A549 treated with Hydrocortisone at 1 μM for 4 hours (cell line): ENCODE measurements around the gene PHF23. TPM values are rescaled to one million over a fixed set of nuclear protein-coding genes. Genes with fewer than 3 reads are reported as not detected.

Experiments used
- total RNA-seq: library from RNA; stranded (reverse); fragments of 200-300 nt; extraction: Qiagen RNA extraction; gene quantifications from 5 replicates; pipeline ENCODE4 v1.2.3, GENCODE V29; 2022

Gene PHF23
- total RNA-seq, result 89.8 to 111 TPM (median 96.3 TPM) in 5 replicates

GRCh38 chr17:7239091-7240027 lies at the start of gene PHF23:
PHF23 (minus strand) TSS chr17:7239457; CDS start chr17:7239279, 178 bp downstream.

GRCh38 chr17:7281074-7281952 lies 42.1 kb upstream of the PHF23 start, which contains the start of gene SLC2A4:
SLC2A4 (plus strand) TSS chr17:7281718; CDS start chr17:7281935, 217 bp downstream.

GRCh38 chr17:7262192-7262934 lies 23.1 kb upstream of the PHF23 start, which contains the start of gene CLDN7:
CLDN7 (minus strand) TSS chr17:7262478; CDS start chr17:7262043, 435 bp downstream.

GRCh38 chr17:7252176-7253043 lies 13.2 kb upstream of the PHF23 start, which contains the start of gene ELP5:
ELP5 (plus strand) TSS chr17:7252215; CDS start chr17:7252551, 336 bp downstream.

GRCh38 chr17:7251661-7252175 lies 12.5 kb upstream of the PHF23 start, which contains the start of gene CTDNEP1:
CTDNEP1 (minus strand) TSS chr17:7251734; CDS start chr17:7251296, 438 bp downstream.

GRCh38 chr17:7241783-7242716 lies 2.8 kb upstream of the PHF23 start, which contains the start of gene GABARAP:
GABARAP (minus strand) TSS chr17:7242449; CDS start chr17:7242330, 119 bp downstream.

GRCh38 chr17:7234083-7234951 lies 4.9 kb downstream of the PHF23 start, which contains the start of gene DVL2:
DVL2 (minus strand) TSS chr17:7234517; CDS start chr17:7234262, 255 bp downstream.

GRCh38 chr17:7219812-7220592 lies 19.3 kb downstream of the PHF23 start, which contains the start of the genes ACADVL and DLG4:
ACADVL (plus strand) TSS chr17:7219938; CDS start chr17:7219985, 47 bp downstream.
DLG4 (minus strand) TSS chr17:7219836.

Other genes starting within 250 kb of the PHF23 start
- gene ALOX12, start 243.4 kb downstream of the PHF23 start, total RNA-seq, result not detected in 5 replicates
- 435 to 504 TPM (median 443 TPM) in 5 replicates for gene RNASEK, start 226.8 kb downstream of the PHF23 start, total RNA-seq
- not detected in 5 replicates for gene BCL6B, start 216.4 kb downstream of the PHF23 start, total RNA-seq
- gene SLC16A13, start 203.4 kb downstream of the PHF23 start, total RNA-seq, result 6.5 to 9.3 TPM (median 8.9 TPM) in 5 replicates
- gene SLC16A11, start 195.4 kb downstream of the PHF23 start, total RNA-seq, result not detected in 5 replicates
- not detected in 5 replicates for gene CLEC10A, start 159.2 kb downstream of the PHF23 start, total RNA-seq
- 0.12 to 0.16 TPM in 2 of 5 replicates, not detected in the others for gene ASGR2, start 124.6 kb downstream of the PHF23 start, total RNA-seq
- 0.70 to 1.4 TPM (median 0.89 TPM) in 5 replicates for gene ASGR1, start 60.1 kb downstream of the PHF23 start, total RNA-seq
- gene DLG4, start 19.6 kb downstream of the PHF23 start, total RNA-seq, result 5.7 to 7.8 TPM (median 6.6 TPM) in 5 replicates
- 322 to 414 TPM (median 394 TPM) in 5 replicates for gene ACADVL, start 19.5 kb downstream of the PHF23 start, total RNA-seq
- gene DVL2, start 4.9 kb downstream of the PHF23 start, total RNA-seq, result 37.0 to 41.9 TPM (median 40.1 TPM) in 5 replicates
- gene GABARAP, start 3.0 kb upstream of the PHF23 start, total RNA-seq, result 685 to 777 TPM (median 698 TPM) in 5 replicates
- 222 to 242 TPM (median 228 TPM) in 5 replicates for gene CTDNEP1, start 12.3 kb upstream of the PHF23 start, total RNA-seq
- 125 to 155 TPM (median 140 TPM) in 5 replicates for gene ELP5, start 12.8 kb upstream of the PHF23 start, total RNA-seq
- gene CLDN7, start 23.0 kb upstream of the PHF23 start, total RNA-seq, result 2.2 to 3.7 TPM (median 2.6 TPM) in 5 replicates
- gene SLC2A4, start 42.3 kb upstream of the PHF23 start, total RNA-seq, result 0.39 to 0.59 TPM (median 0.50 TPM) in 5 replicates
- 0.43 to 0.55 TPM (median 0.44 TPM) in 5 replicates for gene YBX2, start 55.2 kb upstream of the PHF23 start, total RNA-seq
- gene EIF5A, start 68.2 kb upstream of the PHF23 start, total RNA-seq, result 1,618 to 1,808 TPM (median 1,704 TPM) in 5 replicates
- gene GPS2, start 75.9 kb upstream of the PHF23 start, total RNA-seq, result 73.9 to 101 TPM (median 95.3 TPM) in 5 replicates
- 26.4 to 30.2 TPM (median 28.4 TPM) in 5 replicates for gene NEURL4, start 89.9 kb upstream of the PHF23 start, total RNA-seq
- 1.2 to 3.9 TPM (median 3.1 TPM) in 5 replicates for gene ACAP1, start 97.1 kb upstream of the PHF23 start, total RNA-seq
- 10.5 to 13.8 TPM (median 12.9 TPM) in 5 replicates for gene KCTD11, start 112.7 kb upstream of the PHF23 start, total RNA-seq
- gene TMEM95, start 115.7 kb upstream of the PHF23 start, total RNA-seq, result not detected in 5 replicates
- gene TNK1, start 141.6 kb upstream of the PHF23 start, total RNA-seq, result 1.4 to 2.1 TPM (median 1.7 TPM) in 5 replicates
- 38.8 to 44.7 TPM (median 42.7 TPM) in 5 replicates for gene PLSCR3, start 155.1 kb upstream of the PHF23 start, total RNA-seq
- gene TMEM256, start 164.6 kb upstream of the PHF23 start, total RNA-seq, result 171 to 224 TPM (median 215 TPM) in 5 replicates
- gene NLGN2, start 168.4 kb upstream of the PHF23 start, total RNA-seq, result 12.7 to 19.0 TPM (median 15.5 TPM) in 5 replicates
- 0.08 to 0.13 TPM in 2 of 5 replicates, not detected in the others for gene SPEM1, start 180.9 kb upstream of the PHF23 start, total RNA-seq
- gene SPEM2, start 186.2 kb upstream of the PHF23 start, total RNA-seq, result not detected in 5 replicates
- 0.02 to 0.03 TPM in 2 of 5 replicates, not detected in the others for gene SPEM3, start 189.4 kb upstream of the PHF23 start, total RNA-seq
- gene TMEM102, start 196.0 kb upstream of the PHF23 start, total RNA-seq, result 10.1 to 14.8 TPM (median 13.3 TPM) in 5 replicates
- gene FGF11, start 200.1 kb upstream of the PHF23 start, total RNA-seq, result 0.93 to 1.1 TPM (median 1.0 TPM) in 5 replicates
- gene CHRNB1, start 205.6 kb upstream of the PHF23 start, total RNA-seq, result 7.0 to 11.7 TPM (median 9.1 TPM) in 5 replicates
- gene ZBTB4, start 240.2 kb upstream of the PHF23 start, total RNA-seq, result 20.4 to 26.9 TPM (median 24.8 TPM) in 5 replicates
- gene SLC35G6, start 242.0 kb upstream of the PHF23 start, total RNA-seq, result not detected in 5 replicates
- gene POLR2A, start 244.9 kb upstream of the PHF23 start, total RNA-seq, result 70.3 to 86.1 TPM (median 78.6 TPM) in 5 replicates